GM12874 (cell line): ENCODE results near the gene INPP5B.

Experiments used
- TF ChIP-seq, protein P1 (sequence below): IDR thresholded peaks from 2 replicates; pipeline ENCODE4 v1.5.1; 2011; ENCODE audit warnings: low read depth, mild to moderate bottlenecking, control low read depth, low read length, moderate library complexity; ENCODE audit not compliant: insufficient read depth

INPP5B gene

DNA sequence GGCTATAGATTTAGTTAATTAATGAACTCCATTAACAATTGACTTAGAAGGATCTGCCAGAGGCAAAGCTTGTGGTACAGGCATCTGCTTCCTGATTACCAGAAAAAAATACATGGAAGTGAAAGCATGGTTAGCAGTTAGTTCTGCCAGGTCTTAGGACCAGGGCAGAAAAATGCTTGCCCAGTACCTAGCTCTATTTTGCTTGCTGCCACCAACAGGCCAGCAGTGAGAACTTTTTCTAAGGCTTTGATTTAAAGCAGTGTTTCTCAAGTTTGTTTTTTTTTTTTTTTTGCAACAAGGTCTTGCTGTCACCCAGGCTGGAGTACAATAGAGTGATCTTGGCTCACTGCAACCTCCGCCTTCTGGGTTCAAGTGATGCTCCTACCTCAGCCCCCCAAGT lies 71.0 kb downstream of the INPP5B start:
- TF ChIP-seq, protein P1, sequence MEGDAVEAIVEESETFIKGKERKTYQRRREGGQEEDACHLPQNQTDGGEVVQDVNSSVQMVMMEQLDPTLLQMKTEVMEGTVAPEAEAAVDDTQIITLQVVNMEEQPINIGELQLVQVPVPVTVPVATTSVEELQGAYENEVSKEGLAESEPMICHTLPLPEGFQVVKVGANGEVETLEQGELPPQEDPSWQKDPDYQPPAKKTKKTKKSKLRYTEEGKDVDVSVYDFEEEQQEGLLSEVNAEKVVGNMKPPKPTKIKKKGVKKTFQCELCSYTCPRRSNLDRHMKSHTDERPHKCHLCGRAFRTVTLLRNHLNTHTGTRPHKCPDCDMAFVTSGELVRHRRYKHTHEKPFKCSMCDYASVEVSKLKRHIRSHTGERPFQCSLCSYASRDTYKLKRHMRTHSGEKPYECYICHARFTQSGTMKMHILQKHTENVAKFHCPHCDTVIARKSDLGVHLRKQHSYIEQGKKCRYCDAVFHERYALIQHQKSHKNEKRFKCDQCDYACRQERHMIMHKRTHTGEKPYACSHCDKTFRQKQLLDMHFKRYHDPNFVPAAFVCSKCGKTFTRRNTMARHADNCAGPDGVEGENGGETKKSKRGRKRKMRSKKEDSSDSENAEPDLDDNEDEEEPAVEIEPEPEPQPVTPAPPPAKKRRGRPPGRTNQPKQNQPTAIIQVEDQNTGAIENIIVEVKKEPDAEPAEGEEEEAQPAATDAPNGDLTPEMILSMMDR = no peak

- TF ChIP-seq, protein P1 = no peak
Measured at GRCh38 chr1:37872692-37873091, 74.2 kb downstream of the INPP5B start.

DNA sequence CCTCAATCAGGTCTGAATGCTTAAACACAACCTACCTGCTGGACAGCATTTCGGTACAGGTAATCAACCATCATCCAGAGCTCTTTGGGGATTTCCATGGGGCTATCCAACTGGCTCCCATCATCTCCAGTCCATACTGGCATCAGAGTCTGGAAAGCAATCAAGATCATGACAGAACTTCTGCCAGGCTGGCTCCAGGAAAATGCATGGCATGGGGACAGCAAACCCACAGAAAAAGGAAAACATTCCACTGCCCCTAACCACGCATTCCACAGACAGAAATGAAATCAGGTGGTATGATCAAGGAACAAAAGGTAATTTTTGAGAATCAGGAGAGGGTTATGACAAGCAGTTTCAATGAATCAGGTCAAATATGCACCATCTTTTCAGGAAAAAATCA lies 78.4 kb downstream of the INPP5B start:
- TF ChIP-seq, protein P1 = no peak

GRCh38 chr1:37867784-37868183 lies 79.1 kb downstream of the INPP5B start:
- TF ChIP-seq, protein P1 = no peak

GRCh38 chr1:37866491-37866890 lies 80.4 kb downstream of the INPP5B start:
- TF ChIP-seq, protein P1 = no peak

DNA sequence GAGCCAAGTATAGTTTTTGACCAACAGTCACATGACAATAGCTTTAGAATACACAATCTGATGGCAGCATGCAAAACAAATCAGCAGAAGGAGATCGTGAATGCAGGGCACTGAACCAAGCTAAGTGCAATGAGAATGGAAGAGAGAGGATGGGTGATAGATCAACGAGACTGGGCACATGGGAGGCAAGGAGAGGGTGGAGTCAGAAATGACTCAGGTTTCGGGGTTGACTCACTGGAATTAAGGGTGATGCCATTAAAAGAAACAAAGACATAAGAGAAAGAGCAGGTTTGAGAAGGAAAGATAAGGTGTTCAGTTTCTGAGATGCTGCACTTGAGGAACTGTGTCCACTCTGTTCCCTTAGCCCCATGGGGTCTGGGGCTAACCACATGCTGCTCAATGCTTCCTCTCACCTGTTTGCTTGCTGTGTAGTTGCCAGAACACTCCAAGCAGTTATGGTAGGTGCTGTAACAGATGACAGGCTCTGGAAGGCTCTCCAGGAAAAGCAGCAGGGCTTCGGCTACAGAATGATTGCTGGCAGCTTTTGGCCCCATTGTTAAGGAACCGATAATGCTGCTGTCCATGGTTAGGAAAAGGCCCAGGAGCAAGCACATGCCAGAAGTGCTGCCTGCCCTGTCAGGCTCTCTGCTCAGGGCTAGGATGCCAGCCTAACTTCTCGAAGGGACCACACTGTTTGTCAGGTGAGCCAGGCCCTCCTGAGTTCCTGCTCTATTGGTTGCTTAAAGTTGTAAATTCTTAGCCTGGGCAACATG lies 81.3 kb downstream of the INPP5B start:
- TF ChIP-seq, protein P1 = no peak

DNA sequence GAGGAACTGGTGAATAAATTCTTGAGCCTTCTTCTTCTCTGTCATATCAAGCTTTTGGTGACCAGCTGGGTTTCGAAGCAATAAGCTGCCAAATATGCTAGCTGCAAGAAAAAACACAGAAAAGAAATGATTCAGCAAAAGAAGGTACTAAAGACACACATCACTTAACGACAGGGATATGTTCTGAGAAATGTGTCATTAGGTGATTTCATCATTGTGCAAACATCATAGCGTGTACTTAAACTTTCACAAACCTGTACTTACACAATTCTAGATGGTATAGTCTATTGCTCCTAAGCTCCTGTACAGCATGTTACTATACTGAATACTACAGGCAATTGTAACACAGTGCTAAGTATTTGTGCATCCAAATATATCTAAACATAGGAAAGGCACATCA lies 84.5 kb downstream of the INPP5B start:
- TF ChIP-seq, protein P1 = no peak
